Small intestine (tissue), 7 donors: ENCODE results near the gene GPR15LG. TPM values are rescaled to one million over a fixed set of nuclear protein-coding genes. Genes with fewer than 3 reads are reported as not detected.
A peak's percentile ranks its signal among the peaks of the same experiment; 100 is the strongest.
"Not testable (repeated sequence)": the region's sequence is repeated elsewhere in the genome, so short reads cannot be mapped to it uniquely, and the experiment has no call there.

ENCODE experiments used
- DNase-seq, 2 donors: peaks; one replicate each; pipeline versions ENCODE4 v3.0.0 to v3.0.0-alpha.2; 2013
- FAIRE-seq: peaks from 2 replicates; lab custom pipeline; 2012; peaks lifted over from hg19 to GRCh38; lab: Jason Lieb, UNC
- H3K27ac ChIP-seq, 3 donors: one replicate each; pipeline ENCODE4 v1.5.1; 2013; ENCODE audit warnings: low read length in 2 of 3, mild to moderate bottlenecking in 2 of 3, control low read depth in 1 of 3, inconsistent platforms in 1 of 3, low read depth in 1 of 3, moderate library complexity in 1 of 3
- H3K27me3 ChIP-seq, 3 donors: one replicate each; pipeline ENCODE4 v1.6.1; 2013; ENCODE audit warnings: low read length in 3 of 3, inconsistent platforms in 1 of 3; ENCODE audit not compliant: control insufficient read depth in 3 of 3, insufficient read depth in 3 of 3
- H3K36me3 ChIP-seq, 3 donors: one replicate each; pipeline ENCODE4 v1.6.1; 2013; ENCODE audit warnings: low read length in 3 of 3, inconsistent platforms in 1 of 3, low read depth in 1 of 3, mild to moderate bottlenecking in 1 of 3, moderate library complexity in 1 of 3; ENCODE audit not compliant: control insufficient read depth in 3 of 3, insufficient read depth in 2 of 3
- H3K4me1 ChIP-seq, 3 donors: one replicate each; pipeline ENCODE4 v1.6.1; 2013; ENCODE audit warnings: low read length in 2 of 3, inconsistent platforms in 1 of 3, low read depth in 1 of 3, mild to moderate bottlenecking in 1 of 3, moderate library complexity in 1 of 3; ENCODE audit not compliant: control insufficient read depth in 3 of 3, insufficient read depth in 2 of 3
- H3K4me3 ChIP-seq, 3 donors: one replicate each; pipeline ENCODE4 v1.5.1; 2013; ENCODE audit warnings: low read length in 3 of 3, control low read depth in 1 of 3, inconsistent platforms in 1 of 3, low read depth in 1 of 3, mild to moderate bottlenecking in 1 of 3, moderate library complexity in 1 of 3
- H3K9me3 ChIP-seq, 2 donors: one replicate each; pipeline ENCODE4 v1.6.1; 2013; ENCODE audit warnings: low read depth in 1 of 2, low read length in 1 of 2; ENCODE audit not compliant: control insufficient read depth in 2 of 2, insufficient read depth in 1 of 2
- WGBS, 3 donors: extraction: QIAGEN DNeasy Blood & Tissue Kit; methylation state at CpG; one replicate each; pipeline ENCODE4 v1.1.7; 2013; 5-methylcytosine and 5-hydroxymethylcytosine counted together
- polyA plus RNA-seq, 4 donors: library from polyadenylated mRNA; stranded (reverse) in 3 of 4; unstranded in 1 of 4; fragments of 200-250 nt in 3 of 4; fragments of 120-200 nt in 1 of 4; gene quantifications; one replicate each; pipeline versions ENCODE4 v1.2.1 to v1.2.3, GENCODE V29; 2013
- donor health status: healthy with polysubstance abuse.
- donor health status: control.
- donor health status: control.
- donor health status: Bipolar disorder and iron deficiency.
- donor health status: healthy.

GPR15LG gene
- polyA plus RNA-seq, 4 donors = 48.6 TPM; not detected in 3

DNA sequence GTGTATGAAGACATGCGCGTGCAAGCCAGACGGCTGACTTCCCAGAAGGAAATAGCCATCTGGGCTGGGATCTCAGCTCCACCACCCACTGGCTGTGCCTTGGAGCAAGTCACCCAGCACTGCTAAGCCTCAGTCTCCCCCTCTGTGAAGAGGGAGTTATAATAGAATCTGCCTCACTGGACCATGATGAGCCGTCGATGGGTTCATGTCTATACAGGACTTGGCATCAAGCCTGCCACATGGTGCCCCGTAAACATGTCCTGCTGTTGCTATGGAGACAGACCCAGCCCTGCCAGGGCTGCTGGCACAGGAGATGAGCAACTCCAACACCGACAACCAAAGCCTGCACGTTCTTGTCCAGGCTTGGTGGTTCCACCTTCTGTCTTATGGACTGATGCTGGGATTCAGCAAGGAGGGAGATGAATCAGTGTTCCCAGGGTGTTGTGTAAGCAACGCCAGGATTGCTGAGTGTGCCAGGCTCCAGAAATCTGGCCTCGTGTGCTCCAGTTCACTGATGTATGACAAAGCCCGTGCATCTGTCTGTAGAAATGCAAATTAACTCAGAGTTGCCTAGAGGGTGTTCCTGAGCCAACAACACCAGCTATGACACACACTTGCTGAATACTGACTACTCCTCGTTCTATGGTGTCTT is 5.6 kb downstream of the GPR15LG start:
- no peak overlapping the region for H3K27ac ChIP-seq

DNA sequence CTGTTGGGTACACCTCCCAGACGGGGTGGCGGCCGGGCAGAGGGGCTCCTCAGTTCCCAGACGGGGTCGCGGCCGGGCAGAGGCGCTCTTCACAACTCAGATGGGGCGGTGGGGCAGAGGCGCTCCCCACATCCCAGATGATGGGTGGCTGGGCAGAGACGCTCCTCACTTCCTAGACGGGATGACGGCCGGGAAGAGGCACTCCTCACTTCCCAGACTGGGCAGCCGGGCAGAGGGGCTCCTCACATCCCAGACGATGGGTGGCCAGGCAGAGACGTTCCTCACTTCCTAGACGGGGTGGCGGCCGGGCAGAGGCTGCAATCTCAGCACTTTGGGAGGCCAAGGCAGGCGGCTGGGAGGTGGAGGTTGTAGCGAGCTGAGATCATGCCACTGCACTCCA is 6.8 kb downstream of the GPR15LG start:
- not testable (repeated sequence) for H3K27me3 ChIP-seq, FAIRE-seq, H3K27ac ChIP-seq, H3K9me3 ChIP-seq, H3K4me3 ChIP-seq, H3K36me3 ChIP-seq, H3K4me1 ChIP-seq, DNase-seq
- 89 to 92% (median 90%) methylated on average over 15 to 20 of the region's 22 CpGs for WGBS, 3 donors

More for the DNA sequence above, 5.6 kb downstream of the GPR15LG start:
- H3K9me3 ChIP-seq = no peaks in the 10 kb centered on the region
- H3K27me3 ChIP-seq = no peaks in the 10 kb centered on the region
- DNase-seq = no peak
- no peaks in the 10 kb centered on the region for H3K36me3 ChIP-seq
- H3K4me3 ChIP-seq = no peak overlapping the region
- H3K4me1 ChIP-seq = no peaks in the 10 kb centered on the region
- WGBS, 3 donors = 49 to 59% (median 58%) methylated on average over 12 of the region's 12 CpGs
- no peak for FAIRE-seq

DNA sequence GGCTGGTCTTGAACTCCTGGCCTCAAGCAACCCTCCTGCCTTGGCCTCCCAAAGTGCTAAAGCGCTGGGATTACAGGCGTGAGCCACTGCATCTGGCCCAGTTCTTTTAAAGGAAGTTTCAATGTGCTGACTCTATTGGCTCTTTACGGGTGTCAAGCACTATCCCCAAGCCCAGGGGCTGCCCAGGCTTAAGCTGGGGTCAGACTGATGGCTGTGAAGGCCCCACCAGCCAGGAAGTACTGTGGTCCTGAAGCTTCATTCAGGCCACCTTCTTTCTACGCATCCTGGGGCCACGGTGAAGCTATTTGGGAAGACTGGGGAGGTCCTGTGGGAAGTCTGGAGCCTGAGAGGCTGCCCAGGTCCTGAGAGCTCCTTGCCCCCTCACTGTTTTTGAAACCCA is 8.0 kb downstream of the GPR15LG start:
- no peak for FAIRE-seq
- 83 to 94% (median 86%) methylated on average over 5 of the region's 5 CpGs for WGBS, 3 donors
- no peak overlapping the region for H3K27ac ChIP-seq
- H3K4me3 ChIP-seq = no peak overlapping the region
- no peaks in the 10 kb centered on the region for H3K4me1 ChIP-seq
- DNase-seq = no peak
- no peaks in the 10 kb centered on the region for H3K27me3 ChIP-seq
- no peaks in the 10 kb centered on the region for H3K9me3 ChIP-seq
- no peaks in the 10 kb centered on the region for H3K36me3 ChIP-seq

DNA sequence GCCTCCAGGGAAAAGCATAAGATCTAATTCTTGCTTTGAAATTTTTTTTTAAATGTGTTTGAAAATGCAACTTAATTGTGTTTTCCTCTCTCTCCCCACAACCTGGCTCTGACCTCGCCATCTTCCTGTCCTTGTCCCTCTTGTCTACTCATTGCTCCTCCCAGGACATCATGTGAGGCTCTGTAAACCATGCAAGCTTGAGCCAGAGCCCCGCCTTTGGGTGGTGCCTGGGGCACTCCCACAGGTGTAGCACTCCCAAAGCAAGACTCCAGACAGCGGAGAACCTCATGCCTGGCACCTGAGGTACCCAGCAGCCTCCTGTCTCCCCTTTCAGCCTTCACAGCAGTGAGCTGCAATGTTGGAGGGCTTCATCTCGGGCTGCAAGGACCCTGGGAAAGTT is 10.9 kb downstream of the GPR15LG start:
- Histone ChIP-seq H3K4me3 (no peak overlapping the region), H3K27me3 (peaks cover 0 to 5% (median 0%) of the 10 kb centered on the region in 3 donors), H3K9me3 (no peaks in the 10 kb centered on the region), H3K4me1 (no peaks in the 10 kb centered on the region), H3K27ac (no peak overlapping the region), H3K36me3 (no peaks in the 10 kb centered on the region)
- FAIRE-seq = no peak
- DNase-seq = peak in 1 of 2 donors; percentile 32
- 31 to 50% (median 45%) methylated on average over 4 of the region's 4 CpGs for WGBS, 3 donors

DNA sequence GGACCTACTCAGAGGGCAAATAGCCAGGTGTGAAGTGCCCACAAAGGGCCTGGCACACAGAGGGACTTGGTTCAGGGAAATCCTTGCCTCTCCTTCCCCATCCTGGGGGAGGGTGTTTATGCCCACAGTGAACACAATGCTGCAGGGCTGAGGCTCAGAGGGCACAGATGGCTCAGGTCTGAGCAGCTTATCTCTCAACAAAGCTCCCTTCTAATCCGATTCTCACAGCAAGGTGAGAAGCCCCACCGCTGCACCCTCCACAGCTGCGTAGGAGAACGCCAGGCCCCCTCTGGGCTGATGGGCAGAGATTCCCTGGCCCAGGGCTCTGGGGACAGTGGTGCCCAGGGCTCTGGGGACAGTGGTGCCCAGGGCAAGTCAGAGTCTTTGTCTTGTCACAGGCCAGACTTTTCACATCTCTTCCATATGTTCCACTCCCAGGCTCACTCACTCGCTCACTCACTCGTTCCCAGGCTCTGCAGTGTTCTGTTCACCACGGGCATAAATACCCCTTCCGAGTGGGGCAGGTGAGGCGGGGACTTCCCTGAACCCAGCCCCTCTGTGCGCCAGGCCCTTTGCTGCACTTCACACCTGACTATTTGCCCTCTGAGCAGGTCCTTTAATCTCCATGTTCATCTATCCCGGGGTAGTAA is 12.1 kb downstream of the GPR15LG start:
- Histone ChIP-seq H3K27me3 (peaks cover 0 to 5% (median 0%) of the 10 kb centered on the region in 3 donors), H3K4me3 (no peak overlapping the region), H3K9me3 (no peaks in the 10 kb centered on the region), H3K4me1 (no peaks in the 10 kb centered on the region), H3K27ac (no peak overlapping the region), H3K36me3 (no peaks in the 10 kb centered on the region)
- FAIRE-seq = no peak
- DNase-seq = no peak
- WGBS, 3 donors = 62 to 70% (median 69%) methylated on average over 11 of the region's 11 CpGs

DNA sequence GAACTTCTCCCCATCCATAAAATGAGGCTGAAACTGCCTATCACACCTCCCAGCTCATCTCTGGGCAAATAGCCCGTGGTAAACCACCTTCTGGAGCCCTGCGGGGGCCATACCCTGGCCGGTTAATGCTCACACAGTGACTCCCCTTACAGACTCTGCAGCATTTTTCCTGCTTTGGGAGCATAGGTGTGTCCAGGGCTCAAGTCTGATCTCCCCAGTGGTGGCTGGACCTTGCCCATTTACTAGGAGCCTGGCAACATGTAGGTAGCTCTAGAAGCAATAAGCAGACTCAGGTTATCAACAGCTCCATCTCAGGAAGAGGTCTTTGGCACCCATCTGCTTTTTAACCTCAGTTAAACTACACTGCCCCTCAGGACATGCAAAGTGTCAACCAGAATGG is 15.2 kb downstream of the GPR15LG start:
- peak in 1 of 2 donors; percentile 30 for DNase-seq
- FAIRE-seq = no peak

DNA sequence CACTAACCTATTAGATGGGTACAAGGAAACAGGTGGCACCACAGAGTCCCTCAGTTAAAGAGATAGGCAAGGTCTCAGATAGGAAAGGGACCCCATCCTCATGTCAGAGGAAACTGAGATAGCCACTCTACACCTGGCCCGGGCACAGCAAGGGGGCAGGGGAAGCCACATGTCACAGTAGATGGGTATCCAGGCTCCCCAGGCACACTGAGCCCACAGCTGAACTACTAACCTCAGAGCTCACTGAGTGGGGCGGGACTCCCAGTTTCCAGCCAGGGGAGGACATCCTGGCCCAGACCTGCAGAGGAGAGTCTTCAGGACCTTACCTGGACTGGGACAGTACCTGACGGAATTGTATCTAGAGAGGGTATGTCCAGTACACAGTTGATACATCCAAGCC is 17.0 kb downstream of the GPR15LG start:
- no peak for DNase-seq
- no peaks in the 10 kb centered on the region for H3K36me3 ChIP-seq
- no peak overlapping the region for H3K27ac ChIP-seq
- H3K9me3 ChIP-seq = no peaks in the 10 kb centered on the region
- WGBS, 3 donors = 81 to 89% (median 81%) methylated on average over 3 of the region's 3 CpGs
- FAIRE-seq = no peak
- H3K4me1 ChIP-seq = peaks cover 0 to 9% (median 0%) of the 10 kb centered on the region in 3 donors
- peaks cover 11 to 38% (median 11%) of the 10 kb centered on the region in 3 donors for H3K27me3 ChIP-seq
- H3K4me3 ChIP-seq = no peak overlapping the region

More for the DNA sequence above, 15.2 kb downstream of the GPR15LG start:
- 60 to 77% (median 67%) methylated on average over 3 of the region's 3 CpGs for WGBS, 3 donors
- Histone ChIP-seq H3K27ac (no peak overlapping the region), H3K4me3 (no peak overlapping the region), H3K36me3 (no peaks in the 10 kb centered on the region), H3K9me3 (no peaks in the 10 kb centered on the region), H3K4me1 (no peaks in the 10 kb centered on the region), H3K27me3 (peaks cover under 1 to 22% (median 3%) of the 10 kb centered on the region in 3 donors)

DNA sequence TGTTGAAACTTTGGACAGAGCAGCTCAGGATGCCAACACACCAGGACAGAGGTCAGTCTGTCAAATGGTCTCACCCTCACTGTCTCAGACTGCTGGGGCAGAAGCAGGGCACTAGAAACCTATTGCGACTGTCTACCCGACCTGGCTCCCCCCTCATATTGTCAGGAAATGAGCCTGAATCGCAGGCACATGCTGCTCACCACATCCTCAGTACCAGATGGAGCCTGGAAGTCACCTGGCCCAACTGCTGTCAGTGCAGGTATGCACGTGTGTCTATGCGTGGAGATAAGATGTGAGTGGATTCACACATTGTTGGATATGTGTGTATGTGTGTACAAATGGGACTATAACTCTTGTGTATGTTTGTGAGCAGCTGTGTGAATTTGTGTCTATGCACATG is 17.5 kb downstream of the GPR15LG start:
- Histone ChIP-seq H3K27ac (no peak overlapping the region), H3K27me3 (peaks cover 11 to 43% (median 13%) of the 10 kb centered on the region in 3 donors), H3K4me3 (no peak overlapping the region), H3K36me3 (no peaks in the 10 kb centered on the region), H3K4me1 (peaks cover 0 to 9% (median 0%) of the 10 kb centered on the region in 3 donors), H3K9me3 (no peaks in the 10 kb centered on the region)
- FAIRE-seq = no peak
- 44 to 64% (median 58%) methylated on average over 5 of the region's 5 CpGs for WGBS, 3 donors
- DNase-seq = no peak
